Naive thymus-derived CD8-positive, alpha-beta T cell (primary cell): ENCODE measurements around the gene TMEM167B. TPM values are rescaled to one million over a fixed set of nuclear protein-coding genes. Genes with fewer than 3 reads are reported as not detected.

Experiments used
- ATAC-seq, 2 donors: fragments of 150-1000 bp; cut with Tn5 transposase in 1 of 2; sonication (Bioruptor Pico), chemical (Tn5 transposase) in 1 of 2; 1 replicate in 1 of 2; 2 replicates in 1 of 2; pipeline ENCODE4 v1.10.0; 2021; ENCODE audit warnings: mild to moderate bottlenecking in 2 of 2, moderate library complexity in 2 of 2
- POLR2A ChIA-PET: fragments of 350-600 bp; sonication (Branson Sonifier 250); formaldehyde crosslinking; loops from one replicate; lab custom pipeline; 2021; ENCODE audit warnings: antibody characterized with exemption; lab: Charles Lee
- DNase-seq, 10 donors: peaks; one replicate each; pipeline versions ENCODE4 v3.0.0 to v3.0.0-alpha.2; 2020 to 2022
- H3K27ac Mint-ChIP-seq, 10 donors: one replicate each; pipeline ENCODE4 v1.8.0; 2020 to 2022; ENCODE audit warnings: mild to moderate bottlenecking in 10 of 10, mixed read lengths in 10 of 10, moderate library complexity in 4 of 10, inconsistent platforms in 1 of 10
- H3K27me3 Mint-ChIP-seq, 5 donors: one replicate each; pipeline ENCODE4 v1.8.0; 2021 to 2022; ENCODE audit warnings: mixed read lengths in 5 of 5
- H3K36me3 Mint-ChIP-seq, 3 donors: one replicate each; pipeline ENCODE4 v1.8.0; 2020 to 2022; ENCODE audit warnings: mixed read lengths in 3 of 3, mild to moderate bottlenecking in 2 of 3, inconsistent platforms in 1 of 3
- H3K4me1 Mint-ChIP-seq, 4 donors: one replicate each; pipeline ENCODE4 v1.8.0; 2021 to 2022; ENCODE audit warnings: mixed read lengths in 4 of 4
- H3K4me3 Mint-ChIP-seq, 10 donors: one replicate each; pipeline ENCODE4 v1.8.0; 2020 to 2022; ENCODE audit warnings: mild to moderate bottlenecking in 10 of 10, mixed read lengths in 10 of 10, moderate library complexity in 6 of 10, inconsistent platforms in 1 of 10
- H3K9me3 Mint-ChIP-seq, 9 donors: one replicate each; pipeline ENCODE4 v1.8.0; 2020 to 2022; ENCODE audit warnings: mixed read lengths in 9 of 9, mild to moderate bottlenecking in 3 of 9, inconsistent platforms in 1 of 9, moderate library complexity in 1 of 9
- polyA plus RNA-seq, 3 donors: library from polyadenylated mRNA; unstranded; fragments of 300-500 nt; fragmentation: Illumina TruSeq; gene quantifications; one replicate each; pipeline ENCODE4 v1.2.3, GENCODE V29; 2021
- total RNA-seq, 8 experiments: library from RNA in 2 of 8; stranded (reverse) in 2 of 8; gene quantifications; one replicate each; pipeline ENCODE4 v1.2.3 and lab custom pipeline; 2021 to 2026

Gene TMEM167B
- total and polyA plus RNA-seq, 5 experiments from 2014 or later, result 28.8 to 51.3 (median 32.0) TPM

DNA sequence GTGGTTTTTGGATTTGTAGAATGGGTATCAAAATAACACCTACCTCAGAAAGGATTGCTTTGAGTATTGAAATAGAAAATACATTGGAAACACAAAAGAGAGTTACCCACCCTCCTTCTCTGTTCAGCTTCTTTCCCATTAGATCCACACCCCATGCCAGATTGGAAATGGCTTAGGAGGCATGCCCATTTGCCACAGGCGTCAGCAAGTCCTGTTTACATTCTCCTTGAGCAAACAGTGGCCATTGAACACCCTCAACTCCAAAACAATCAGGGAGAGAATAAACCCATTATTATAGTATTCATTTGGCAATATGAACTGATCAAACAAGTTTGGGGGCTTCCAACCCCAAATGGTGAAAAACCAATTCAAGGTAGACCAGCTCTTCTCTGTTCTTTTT, 25.7 kb downstream of the TMEM167B start:
- DNase-seq (no peak), ATAC-seq (no peak)
- H3K36me3 Mint-ChIP-seq, result peaks cover 0 to 4% (median 0%) of the 10 kb centered on the region in 3 donors
- H3K27me3 Mint-ChIP-seq, result peaks cover 0 to 11% (median 0%) of the 10 kb centered on the region in 5 donors
- POLR2A ChIA-PET, result interaction anchor here (1.4 kb wide), 1 partner anchor 16 kb away, joined by 5 read pairs; no protein-coding TSS in a partner anchor
- H3K27ac Mint-ChIP-seq, result no peak overlapping the region
- no peak overlapping the region for H3K4me3 Mint-ChIP-seq
- H3K4me1 Mint-ChIP-seq, result peaks cover 23 to 32% (median 28%) of the 10 kb centered on the region in 4 donors
- H3K9me3 Mint-ChIP-seq, result no peaks in the 10 kb centered on the region

GRCh38 chr1:109118089-109118488, 27.5 kb downstream of the TMEM167B start:
- no peak for DNase-seq
- POLR2A ChIA-PET, result no interaction called here
- H3K4me1 Mint-ChIP-seq, result peaks cover 13 to 19% (median 15%) of the 10 kb centered on the region in 4 donors
- peaks cover 0 to 4% (median 0%) of the 10 kb centered on the region in 3 donors for H3K36me3 Mint-ChIP-seq
- no peak for ATAC-seq
- H3K4me3 Mint-ChIP-seq, result no peak overlapping the region
- H3K27me3 Mint-ChIP-seq, result peaks cover 0 to 6% (median 0%) of the 10 kb centered on the region in 5 donors
- no peak overlapping the region for H3K27ac Mint-ChIP-seq
- no peaks in the 10 kb centered on the region for H3K9me3 Mint-ChIP-seq

DNA sequence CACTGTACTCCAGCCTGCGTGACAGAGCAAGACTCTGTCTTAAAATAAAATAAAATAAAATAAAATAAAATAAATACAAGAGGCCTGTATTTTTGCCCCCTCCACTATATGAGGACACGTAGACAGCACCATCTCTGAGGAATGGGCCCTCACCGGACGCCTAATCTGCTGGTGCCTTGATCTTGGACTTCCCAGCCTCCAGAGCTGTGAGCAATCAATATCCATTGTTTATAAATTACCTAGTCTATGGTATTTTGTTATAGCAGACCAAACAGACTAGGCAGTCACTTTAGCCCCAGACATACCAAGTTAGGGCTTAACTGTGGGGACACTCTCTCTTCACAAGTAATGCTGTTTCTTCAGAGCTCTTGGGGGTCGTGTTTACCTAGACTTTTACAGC, 29.8 kb downstream of the TMEM167B start:
- Mint-ChIP-seq H3K36me3 (peaks cover 0 to 4% (median 0%) of the 10 kb centered on the region in 3 donors), H3K4me1 (peaks cover 0 to 4% (median 0%) of the 10 kb centered on the region in 4 donors), H3K4me3 (no peak overlapping the region), H3K9me3 (no peaks in the 10 kb centered on the region), H3K27me3 (peaks cover 0 to 2% (median 0%) of the 10 kb centered on the region in 5 donors), H3K27ac (peak overlapping the region in 1 of 10 donors; percentile 40)
- ATAC-seq (no peak), DNase-seq (no peak)
- POLR2A ChIA-PET, result no interaction called here

DNA sequence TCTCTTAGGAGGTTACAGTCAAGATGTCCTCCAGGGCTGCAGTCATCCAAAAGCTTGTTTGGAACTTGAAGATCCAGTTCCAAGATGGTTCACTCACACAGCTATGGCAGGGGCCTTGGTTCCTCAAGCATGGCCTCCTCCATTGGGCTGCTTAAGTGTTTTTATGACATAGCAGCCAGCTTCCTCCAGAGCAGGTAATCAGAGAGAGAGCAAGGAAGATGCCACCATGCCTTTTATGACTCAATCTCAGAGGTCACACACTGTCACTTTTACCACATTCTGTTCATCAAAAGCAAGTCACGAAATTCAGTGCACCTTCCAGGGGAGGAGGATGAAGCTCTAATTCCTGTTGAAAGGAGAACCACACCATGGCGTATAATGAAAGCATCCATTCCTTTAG, 40.5 kb downstream of the TMEM167B start:
- POLR2A ChIA-PET, result no interaction called here
- Mint-ChIP-seq H3K4me3 (no peak overlapping the region), H3K27me3 (no peaks in the 10 kb centered on the region), H3K27ac (no peak overlapping the region), H3K36me3 (peaks cover 0 to 4% (median 3%) of the 10 kb centered on the region in 3 donors), H3K9me3 (no peaks in the 10 kb centered on the region), H3K4me1 (peaks cover 4 to 20% (median 10%) of the 10 kb centered on the region in 4 donors)
- no peak for ATAC-seq
- DNase-seq, result no peak

DNA sequence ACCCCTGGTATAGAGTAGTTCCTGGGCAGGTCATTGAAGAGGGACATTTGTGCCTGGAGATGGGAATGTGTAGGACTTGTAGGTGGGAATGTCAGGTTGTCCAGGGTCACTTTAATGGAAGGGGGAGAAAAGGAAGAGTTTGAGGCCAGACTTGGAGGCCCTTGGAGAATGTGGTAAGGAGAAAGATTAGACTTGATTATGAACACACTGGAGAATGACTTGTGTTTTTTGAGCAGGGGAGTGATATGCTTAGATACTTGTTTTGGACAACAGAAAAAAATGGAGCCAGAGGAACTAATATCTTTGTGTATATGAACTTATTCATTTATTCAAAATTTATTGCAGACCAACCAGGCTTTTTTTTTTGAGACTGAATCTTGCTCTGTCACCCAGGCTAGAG, 41.2 kb downstream of the TMEM167B start:
- ATAC-seq, result no peak
- no peak for DNase-seq
- no peaks in the 10 kb centered on the region for H3K9me3 Mint-ChIP-seq
- peak overlapping the region in 1 of 10 donors; percentile 17 for H3K27ac Mint-ChIP-seq
- H3K36me3 Mint-ChIP-seq, result peaks cover 0 to 3% (median 1%) of the 10 kb centered on the region in 3 donors
- POLR2A ChIA-PET, result no interaction called here
- no peaks in the 10 kb centered on the region for H3K27me3 Mint-ChIP-seq
- peaks cover 4 to 20% (median 10%) of the 10 kb centered on the region in 4 donors for H3K4me1 Mint-ChIP-seq
- H3K4me3 Mint-ChIP-seq, result no peak overlapping the region

GRCh38 chr1:109133002-109133706, 42.6 kb downstream of the TMEM167B start:
- Mint-ChIP-seq H3K4me3 (no peak overlapping the region), H3K36me3 (peaks cover 0 to 3% (median 0%) of the 10 kb centered on the region in 3 donors), H3K27me3 (no peaks in the 10 kb centered on the region), H3K4me1 (peaks cover 4 to 20% (median 10%) of the 10 kb centered on the region in 4 donors), H3K27ac (no peak overlapping the region), H3K9me3 (no peaks in the 10 kb centered on the region)
- no peak for ATAC-seq
- no peak for DNase-seq
- POLR2A ChIA-PET, result interaction anchor here (1.6 kb wide), 1 partner anchor 33 kb away, joined by 7 read pairs; no protein-coding TSS in a partner anchor

GRCh38 chr1:109133815-109134214, 43.3 kb downstream of the TMEM167B start:
- Mint-ChIP-seq H3K27me3 (no peaks in the 10 kb centered on the region), H3K4me3 (no peak overlapping the region), H3K9me3 (no peaks in the 10 kb centered on the region), H3K27ac (no peak overlapping the region), H3K36me3 (peaks cover 0 to 3% (median 0%) of the 10 kb centered on the region in 3 donors), H3K4me1 (peaks cover 4 to 20% (median 10%) of the 10 kb centered on the region in 4 donors)
- POLR2A ChIA-PET, result interaction anchor here (1.6 kb wide), 1 partner anchor 34 kb away, joined by 7 read pairs; no protein-coding TSS in a partner anchor
- ATAC-seq, result no peak
- DNase-seq, result no peak

GRCh38 chr1:109134423-109134822, 43.9 kb downstream of the TMEM167B start:
- peaks cover 0 to 3% (median 0%) of the 10 kb centered on the region in 3 donors for H3K36me3 Mint-ChIP-seq

GRCh38 chr1:109135940-109136339, 45.4 kb downstream of the TMEM167B start:
- no peak overlapping the region for H3K4me3 Mint-ChIP-seq
- no peak for ATAC-seq

More at GRCh38 chr1:109134423-109134822, 43.9 kb downstream of the TMEM167B start:
- Mint-ChIP-seq H3K27ac (peak overlapping the region in 4 of 10 donors; percentile 40 to 89 (median 59)), H3K4me3 (no peak overlapping the region), H3K27me3 (no peaks in the 10 kb centered on the region), H3K9me3 (no peaks in the 10 kb centered on the region), H3K4me1 (peaks cover 4 to 20% (median 10%) of the 10 kb centered on the region in 4 donors)
- POLR2A ChIA-PET, result interaction anchor here (1.6 kb wide), 1 partner anchor 34 kb away, joined by 7 read pairs; no protein-coding TSS in a partner anchor
- peak in 1 of 2 donors; percentile 22 for ATAC-seq
- DNase-seq, result no peak

GRCh38 chr1:109136766-109137165, 46.2 kb downstream of the TMEM167B start:
- no peak for ATAC-seq
- no peaks in the 10 kb centered on the region for H3K27me3 Mint-ChIP-seq
- no peak for DNase-seq
- POLR2A ChIA-PET, result no interaction called here
- H3K9me3 Mint-ChIP-seq, result no peaks in the 10 kb centered on the region
- H3K36me3 Mint-ChIP-seq, result peaks cover 0 to 3% (median 0%) of the 10 kb centered on the region in 3 donors
- no peak overlapping the region for H3K27ac Mint-ChIP-seq
- no peak overlapping the region for H3K4me3 Mint-ChIP-seq
- peaks cover 2 to 20% (median 10%) of the 10 kb centered on the region in 4 donors for H3K4me1 Mint-ChIP-seq

More at GRCh38 chr1:109135940-109136339, 45.4 kb downstream of the TMEM167B start:
- Mint-ChIP-seq H3K4me1 (peaks cover 4 to 20% (median 10%) of the 10 kb centered on the region in 4 donors), H3K36me3 (peaks cover 0 to 3% (median 0%) of the 10 kb centered on the region in 3 donors), H3K9me3 (no peaks in the 10 kb centered on the region), H3K27me3 (no peaks in the 10 kb centered on the region), H3K27ac (no peak overlapping the region)
- POLR2A ChIA-PET, result no interaction called here
- no peak for DNase-seq

- DNase-seq, result no peak
- ATAC-seq, result no peak
- H3K27me3 Mint-ChIP-seq, result no peaks in the 10 kb centered on the region
- H3K9me3 Mint-ChIP-seq, result no peaks in the 10 kb centered on the region
- POLR2A ChIA-PET, result no interaction called here
- H3K4me1 Mint-ChIP-seq, result peaks cover 2 to 20% (median 10%) of the 10 kb centered on the region in 4 donors
- no peak overlapping the region for H3K27ac Mint-ChIP-seq
- no peak overlapping the region for H3K4me3 Mint-ChIP-seq
- H3K36me3 Mint-ChIP-seq, result peaks cover 0 to 3% (median 0%) of the 10 kb centered on the region in 3 donors
These were observed 47.4 kb downstream of the TMEM167B start for GRCh38 chr1:109137958-109138357.

DNA sequence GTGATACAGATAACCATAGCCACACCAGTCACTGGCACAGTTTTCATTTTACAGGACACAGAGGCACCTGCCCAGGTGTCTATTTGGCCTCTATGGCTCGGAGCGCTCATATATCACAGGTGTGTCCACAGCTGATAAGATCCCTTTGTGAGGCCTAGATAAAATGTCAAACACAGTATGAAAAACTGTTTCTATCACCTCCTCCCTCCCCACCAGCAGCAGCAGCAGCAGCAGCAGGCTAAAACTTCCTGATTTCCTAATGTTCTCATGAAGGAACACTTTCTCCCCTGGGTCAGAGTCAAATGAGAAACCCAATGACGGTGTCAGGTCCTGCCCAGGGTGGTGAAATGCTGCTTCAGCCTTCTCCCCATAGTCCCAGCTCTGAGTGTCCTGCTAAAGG, 47.8 kb downstream of the TMEM167B start:
- Mint-ChIP-seq H3K4me1 (peaks cover 2 to 16% (median 10%) of the 10 kb centered on the region in 4 donors), H3K27me3 (no peaks in the 10 kb centered on the region), H3K27ac (no peak overlapping the region), H3K4me3 (no peak overlapping the region), H3K36me3 (peaks cover 0 to 3% (median 0%) of the 10 kb centered on the region in 3 donors), H3K9me3 (no peaks in the 10 kb centered on the region)
- DNase-seq (no peak), ATAC-seq (no peak)
- POLR2A ChIA-PET, result no interaction called here

DNA sequence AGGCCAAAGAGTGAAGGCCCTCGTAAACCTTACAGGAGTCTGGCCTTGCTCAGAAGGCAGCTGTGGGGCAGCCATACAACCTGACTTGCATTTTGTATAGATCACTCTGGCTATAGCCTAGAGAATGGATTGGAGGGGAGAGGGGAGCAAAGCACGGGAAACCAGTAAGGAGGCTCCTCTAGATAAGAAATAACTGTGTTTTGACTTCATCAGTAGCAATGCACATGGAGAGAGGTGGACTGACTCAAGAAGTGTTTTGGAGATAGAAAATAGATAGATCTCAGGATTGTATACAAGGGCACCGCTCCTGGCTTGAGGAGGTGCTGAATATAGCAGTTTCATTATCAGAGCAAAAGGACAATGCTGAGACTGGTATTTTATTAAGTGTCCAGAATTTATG, 49.8 kb downstream of the TMEM167B start:
- no peak for ATAC-seq
- Mint-ChIP-seq H3K27ac (no peak overlapping the region), H3K9me3 (no peaks in the 10 kb centered on the region), H3K4me1 (no peaks in the 10 kb centered on the region), H3K27me3 (no peaks in the 10 kb centered on the region), H3K36me3 (peaks cover 0 to 3% (median 0%) of the 10 kb centered on the region in 3 donors), H3K4me3 (no peak overlapping the region)
- no peak for DNase-seq
- POLR2A ChIA-PET, result no interaction called here
